HK-2 (cell line): Measurements from ENCODE around the gene CC2D2A.
A peak's percentile ranks its signal among the peaks of the same experiment; 100 is the strongest.

Experiments
- DNase-seq: peaks from one replicate; pipeline ENCODE4 v3.0.0-alpha.2; 2018; ENCODE audit not compliant: unreplicated experiment

CC2D2A gene

GRCh38 chr4:15469402-15470127 lies at the start of gene CC2D2A:
TSS of gene CC2D2A (plus strand) at chr4:15469882. CDS start at chr4:15475933, 6,051 bp downstream.
- no peak for DNase-seq

- DNase-seq, result no peak
Measured at GRCh38 chr4:15420642-15421041, 49.0 kb upstream of the CC2D2A start.

- no peak for DNase-seq
Measured at GRCh38 chr4:15423285-15423711, 46.4 kb upstream of the CC2D2A start.

- no peak for DNase-seq
Measured at GRCh38 chr4:15425520-15425919, 44.2 kb upstream of the CC2D2A start.

GRCh38 chr4:15427161-15427560 lies 42.5 kb upstream of the CC2D2A start:
- DNase-seq, result no peak

GRCh38 chr4:15427701-15428100 lies 42.0 kb upstream of the CC2D2A start, which contains the start of gene C1QTNF7:
TSS of gene C1QTNF7 (plus strand) at chr4:15428033. CDS start at chr4:15435744, 7,711 bp downstream.
- no peak for DNase-seq

- DNase-seq, result no peak
Measured at GRCh38 chr4:15428611-15429010, 41.1 kb upstream of the CC2D2A start.

GRCh38 chr4:15434091-15434490 lies 35.6 kb upstream of the CC2D2A start:
- DNase-seq, result no peak

GRCh38 chr4:15434676-15435075 lies 35.0 kb upstream of the CC2D2A start:
- no peak for DNase-seq

GRCh38 chr4:15436513-15436912 lies 33.2 kb upstream of the CC2D2A start:
- DNase-seq, result no peak

- DNase-seq, result no peak
Measured at GRCh38 chr4:15438939-15439524, 30.6 kb upstream of the CC2D2A start.

- no peak for DNase-seq
Measured at GRCh38 chr4:15443371-15444160, 26.1 kb upstream of the CC2D2A start.

GRCh38 chr4:15444276-15444675 lies 25.4 kb upstream of the CC2D2A start:
- DNase-seq, result no peak

GRCh38 chr4:15444879-15445547 lies 24.7 kb upstream of the CC2D2A start:
- no peak for DNase-seq

- DNase-seq, result no peak
Measured at GRCh38 chr4:15451181-15451865, 18.4 kb upstream of the CC2D2A start.

GRCh38 chr4:15451866-15452765 lies 17.6 kb upstream of the CC2D2A start:
- peak; percentile 30 for DNase-seq

GRCh38 chr4:15455290-15455689 lies 14.4 kb upstream of the CC2D2A start:
- no peak for DNase-seq

GRCh38 chr4:15457406-15458201 lies 12.1 kb upstream of the CC2D2A start:
- no peak for DNase-seq

GRCh38 chr4:15458616-15459015 lies 11.1 kb upstream of the CC2D2A start:
- no peak for DNase-seq

- DNase-seq, result no peak
Measured at GRCh38 chr4:15459706-15460105, 10.0 kb upstream of the CC2D2A start.
